Posterior cingulate gyrus (tissue), 11 donors: ENCODE data around the gene BUB3.

Source experiments
- DNase-seq, 10 donors: peaks; one replicate each; pipeline versions ENCODE4 v3.0.0 to v3.0.0-alpha.2; 2020 to 2021; ENCODE audit warnings: mixed read lengths in 3 of 10
- intact Hi-C: fragments of 100-400 bp; cut with DNase I; formaldehyde crosslinking; loops from one replicate; pipeline ENCODE4 v1.15.1; 2023

BUB3 gene

DNA sequence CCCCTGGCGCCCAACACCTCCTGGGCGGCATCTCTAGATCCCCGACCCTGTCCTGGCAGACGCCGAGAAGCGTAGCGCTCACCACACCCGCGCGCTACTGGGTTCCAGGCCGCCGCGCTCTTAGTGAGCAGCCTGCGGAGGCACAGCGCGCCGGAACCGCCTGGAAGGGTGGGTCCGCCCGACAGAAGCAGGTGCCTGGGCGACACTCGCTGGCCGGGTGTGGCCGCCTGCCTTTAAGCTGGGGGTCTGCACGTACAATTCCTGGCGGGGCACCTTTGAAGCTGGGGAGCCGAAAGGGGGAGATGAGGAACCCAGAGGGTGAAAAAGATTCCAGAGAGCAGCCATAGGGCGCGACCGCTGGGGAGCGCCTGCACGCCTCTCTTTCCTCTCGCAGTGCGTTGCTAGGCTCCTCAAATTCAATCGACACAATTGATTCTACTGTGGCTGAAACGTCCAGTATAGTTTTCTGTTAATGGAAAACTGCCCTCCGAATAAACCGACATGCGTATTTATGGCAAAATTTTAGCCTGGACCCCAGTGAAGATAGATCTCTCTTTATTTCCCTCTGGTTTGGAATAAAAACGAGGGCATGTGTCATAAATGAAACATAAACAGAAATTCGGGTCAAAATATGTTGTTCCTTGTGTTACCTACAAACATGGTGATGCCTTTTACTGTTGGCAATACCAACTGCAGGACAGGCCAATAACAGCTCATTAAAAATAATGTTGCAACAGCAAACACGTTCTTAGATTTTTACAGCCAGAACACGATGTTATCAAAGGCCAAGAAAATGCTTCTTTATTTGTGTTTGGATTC lies 13.8 kb upstream of the BUB3 start:
- intact Hi-C loops, result no loop called here
- peak in 1 of 10 donors; percentile 71 for DNase-seq

DNA sequence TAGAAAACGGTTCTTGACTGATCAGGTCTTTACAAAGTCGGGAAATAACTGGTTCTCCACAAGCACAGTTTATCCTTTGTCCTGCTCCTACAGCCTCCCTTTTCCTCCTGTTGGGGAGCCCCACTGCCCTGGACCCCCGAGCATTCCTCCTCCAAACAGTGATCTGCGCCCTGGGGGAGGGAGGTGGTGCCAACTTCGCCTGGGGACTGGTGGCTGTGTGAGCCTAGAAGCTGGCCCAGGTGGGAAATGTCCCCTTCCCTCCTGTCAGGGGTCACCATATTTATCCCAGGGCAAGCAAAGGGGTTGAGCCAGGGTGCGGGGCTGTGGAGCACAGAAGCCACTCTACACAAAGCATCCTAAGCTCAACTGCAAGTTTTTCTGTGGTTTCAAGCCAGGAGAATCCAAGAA lies 13.2 kb upstream of the BUB3 start:
- intact Hi-C loops, result no loop called here
- DNase-seq, result no peak

DNA sequence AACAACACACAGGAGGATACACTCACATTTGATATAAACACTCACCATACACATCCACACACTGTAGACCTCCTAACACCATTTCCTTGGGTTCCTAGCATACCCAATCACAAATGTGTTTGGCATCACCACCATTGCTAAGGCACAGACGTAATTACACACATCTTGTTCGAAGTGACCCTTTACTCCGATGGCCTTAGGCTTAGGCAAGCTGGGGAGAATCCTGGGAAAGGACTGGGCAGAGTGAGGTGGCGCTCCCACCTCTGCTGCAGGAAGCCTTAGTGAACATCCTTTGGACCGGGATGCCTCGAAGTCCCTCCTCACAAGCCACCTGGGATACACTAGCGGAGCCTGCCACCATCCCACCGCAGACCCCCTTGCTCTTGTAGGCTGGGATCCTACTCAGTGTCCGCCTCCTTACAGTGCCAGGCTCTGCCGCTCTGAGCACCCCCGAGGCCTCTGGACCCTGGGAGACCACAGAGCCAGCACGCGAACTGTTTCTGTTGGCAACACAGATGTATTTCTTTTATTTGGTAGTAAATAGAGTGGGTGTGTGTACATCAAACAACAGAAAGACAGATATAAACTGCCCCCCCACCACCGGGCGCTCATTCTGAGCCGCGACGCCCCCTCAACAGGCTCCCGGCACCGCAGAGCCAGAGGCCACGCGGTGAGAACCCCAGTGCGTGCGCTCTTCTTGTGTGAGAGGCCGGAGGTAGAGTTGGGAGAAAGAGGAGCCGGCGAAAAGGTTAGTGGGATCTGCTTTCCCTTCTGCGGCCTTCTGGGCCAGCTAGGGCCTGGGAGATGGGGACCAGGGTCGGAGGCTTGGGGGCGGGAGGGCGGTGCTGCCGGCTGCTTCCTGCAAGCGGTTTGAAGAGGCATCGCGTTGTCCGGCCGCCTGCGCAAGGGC lies 12.2 kb upstream of the BUB3 start:
- intact Hi-C loops, result no loop called here
- no peak for DNase-seq

DNA sequence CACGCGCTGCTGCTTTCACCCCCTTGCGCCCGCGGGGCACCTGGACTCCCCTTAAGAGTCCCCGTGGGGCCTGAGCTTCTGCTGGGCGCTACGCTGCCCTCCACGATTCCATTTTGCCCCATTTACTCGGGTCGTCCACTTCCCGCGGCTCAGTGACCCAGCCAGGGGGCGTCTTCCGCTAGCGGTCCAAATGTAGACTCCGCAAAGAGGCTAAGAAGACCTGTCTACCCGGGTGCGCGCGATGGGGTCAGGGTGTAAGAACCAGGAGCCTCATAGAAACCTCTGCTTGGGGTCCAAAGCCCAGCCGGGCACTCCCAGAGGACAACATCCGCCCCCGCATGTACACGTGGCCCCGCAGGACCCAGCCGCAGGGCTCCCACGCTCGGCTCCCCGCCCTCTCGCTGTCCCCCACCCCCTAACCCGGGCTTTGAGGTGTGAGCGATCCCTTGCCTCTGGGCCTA lies 11.5 kb upstream of the BUB3 start:
- peak in 1 of 10 donors; percentile 69 for DNase-seq
- intact Hi-C loops, result no loop called here

DNA sequence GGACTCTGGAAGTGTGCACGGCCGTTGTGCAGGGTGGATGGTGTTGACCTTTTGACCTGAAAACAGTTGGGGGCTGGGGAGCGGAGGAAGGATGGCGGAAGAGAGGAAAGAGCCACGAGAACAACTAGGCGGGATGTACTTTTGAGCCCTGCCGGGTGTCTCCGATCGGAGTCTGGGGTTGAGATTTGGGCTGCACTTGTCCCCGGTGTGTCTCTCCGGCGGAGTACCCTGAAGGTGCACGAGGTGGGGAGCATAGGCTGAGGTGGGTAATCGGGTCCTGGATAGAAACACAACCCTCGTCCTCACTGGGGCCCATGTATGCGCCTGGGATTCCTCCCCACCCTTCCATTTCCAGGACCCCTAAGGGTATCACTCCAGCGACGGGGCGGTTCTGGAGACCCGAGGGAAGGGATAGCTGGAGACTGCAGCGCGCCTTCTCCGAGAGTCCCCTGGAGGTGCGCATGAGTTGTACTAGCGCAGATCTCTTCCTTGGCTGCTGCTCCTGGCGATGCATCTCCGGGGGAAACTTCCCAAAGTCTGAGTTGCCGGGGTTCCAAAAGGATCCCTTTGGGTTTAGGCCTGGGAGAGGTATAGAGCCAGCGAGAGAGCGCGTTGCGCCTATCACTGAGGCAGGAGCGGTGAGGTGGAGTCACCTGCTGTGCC lies 10.9 kb upstream of the BUB3 start:
- DNase-seq, result no peak
- intact Hi-C loops, result no loop called here

DNA sequence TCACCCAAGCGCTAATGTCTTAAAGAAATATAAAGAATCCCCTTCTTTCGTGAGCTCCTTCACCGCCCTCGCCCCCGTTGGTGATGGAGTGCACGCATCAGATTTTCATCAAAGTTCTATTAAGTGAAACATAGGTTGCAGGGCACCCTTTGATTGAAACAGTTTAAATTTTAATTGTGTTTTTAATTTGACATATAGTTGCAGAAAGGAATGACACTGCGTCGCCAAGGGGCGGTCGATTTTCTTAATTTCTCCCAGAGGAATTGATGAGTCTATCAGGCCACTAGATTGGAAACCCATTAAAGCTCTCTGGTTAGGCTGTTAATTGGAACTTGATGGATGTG lies 10.4 kb upstream of the BUB3 start:
- no peak for DNase-seq
- intact Hi-C loops, result no loop called here

DNA sequence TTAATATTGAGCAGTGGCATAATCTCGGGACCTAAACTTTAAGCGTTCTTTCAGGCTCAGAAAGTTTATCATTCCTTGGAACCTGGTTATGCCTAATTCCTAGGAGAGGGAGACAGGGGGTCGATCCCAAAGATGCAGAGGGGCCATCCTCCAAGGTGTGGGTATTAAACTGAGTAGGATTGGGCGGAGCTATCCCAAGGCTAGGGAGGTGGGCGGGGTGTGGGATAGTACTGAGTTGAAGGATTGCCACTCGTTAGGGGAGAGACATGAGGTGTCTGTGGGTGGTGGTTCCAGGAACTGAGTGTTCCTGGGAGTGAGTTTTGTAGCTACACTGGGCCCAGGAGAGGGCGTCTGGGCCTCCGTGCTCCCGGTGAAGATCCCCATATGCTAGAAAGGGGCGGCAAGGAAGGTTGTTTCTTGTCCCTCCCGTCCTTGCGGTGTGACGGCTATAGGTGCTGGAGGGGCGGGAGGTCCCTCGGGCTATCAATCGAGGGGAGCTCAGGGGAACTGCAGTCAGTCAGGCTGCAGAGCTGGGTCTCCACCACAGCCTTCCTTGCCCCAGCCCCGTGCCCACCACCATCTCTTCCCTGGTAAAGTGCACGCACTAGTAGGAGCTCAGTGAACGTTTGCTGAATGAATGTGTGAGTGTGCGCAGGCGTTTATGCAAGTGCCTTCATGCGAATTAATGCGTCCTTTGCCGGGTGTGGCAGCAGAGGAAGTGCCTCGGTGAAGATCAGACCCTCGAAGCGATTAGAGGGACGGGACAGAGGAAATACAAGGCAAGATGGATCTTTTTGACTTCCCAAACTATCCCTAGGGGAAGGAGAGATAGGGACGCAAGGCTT lies 9.3 kb upstream of the BUB3 start:
- intact Hi-C loops, result no loop called here

DNA sequence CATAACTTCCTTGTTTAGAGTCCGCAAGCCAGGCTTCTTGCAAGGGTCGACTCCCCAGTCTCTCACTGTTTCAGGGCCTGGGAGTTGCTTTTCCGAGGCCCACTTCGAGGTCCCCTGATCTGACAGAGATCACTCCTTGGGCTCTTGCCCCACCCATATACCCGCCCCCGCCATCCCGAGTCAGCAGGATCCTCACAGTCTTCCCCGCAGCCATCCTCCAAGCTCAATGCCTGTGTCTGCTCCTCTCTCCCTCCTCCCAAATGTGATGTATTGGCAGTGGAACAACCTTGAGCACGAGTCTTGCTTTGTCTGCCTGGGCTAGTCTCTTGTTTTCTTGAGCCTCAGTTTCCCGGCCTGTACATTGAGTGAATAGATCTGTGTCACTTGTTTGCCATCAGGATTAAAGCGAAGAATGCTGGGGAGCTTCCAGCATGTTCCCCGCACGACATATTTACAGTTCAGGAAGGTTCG lies 8.6 kb upstream of the BUB3 start:
- no peak for DNase-seq
- intact Hi-C loops, result no loop called here

More for the DNA sequence above, 9.3 kb upstream of the BUB3 start:
- no peak for DNase-seq

DNA sequence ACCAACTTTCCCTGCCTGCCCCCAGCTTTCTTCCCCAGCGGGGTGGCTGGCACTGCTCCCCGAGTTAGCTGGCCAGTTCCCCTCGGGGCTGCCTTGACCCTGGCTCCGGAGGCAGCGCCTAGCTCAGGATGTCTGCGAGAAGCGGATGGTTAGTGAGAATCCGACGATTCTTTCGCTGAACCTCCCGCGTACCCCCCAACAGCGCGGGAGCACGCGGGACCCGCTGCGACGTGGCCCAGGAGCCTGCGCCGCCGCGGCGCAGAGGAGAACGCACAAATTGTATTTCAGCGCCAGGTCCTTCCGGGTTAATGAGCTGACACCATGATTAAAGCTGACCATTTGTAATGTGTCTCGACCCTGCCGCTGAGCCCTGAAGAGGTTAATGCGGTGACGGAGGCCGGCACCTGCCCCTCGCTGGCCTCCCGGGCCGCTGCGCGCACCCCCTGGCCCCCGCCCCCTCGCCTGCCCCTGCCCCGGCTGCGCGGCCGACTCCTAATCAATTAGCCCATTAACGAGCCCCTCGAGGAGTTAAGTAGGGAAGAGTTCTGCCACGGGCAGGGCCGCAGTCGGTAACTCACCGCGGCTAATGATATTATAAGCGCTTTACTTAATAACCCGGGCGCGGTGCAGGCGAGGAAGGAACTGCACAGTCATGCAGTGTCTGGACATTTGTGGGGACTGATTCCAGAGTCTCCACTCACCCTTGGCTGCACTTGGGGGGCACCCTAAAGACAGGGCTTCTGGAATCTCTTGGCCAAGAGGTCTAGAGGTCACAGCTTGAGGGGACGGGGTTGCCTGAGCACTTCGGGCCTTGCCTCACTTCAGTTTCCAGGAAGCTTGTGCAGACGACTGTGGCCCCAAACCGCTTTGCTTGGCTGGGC lies 7.9 kb upstream of the BUB3 start:
- intact Hi-C loops, result no loop called here
- DNase-seq, result no peak

DNA sequence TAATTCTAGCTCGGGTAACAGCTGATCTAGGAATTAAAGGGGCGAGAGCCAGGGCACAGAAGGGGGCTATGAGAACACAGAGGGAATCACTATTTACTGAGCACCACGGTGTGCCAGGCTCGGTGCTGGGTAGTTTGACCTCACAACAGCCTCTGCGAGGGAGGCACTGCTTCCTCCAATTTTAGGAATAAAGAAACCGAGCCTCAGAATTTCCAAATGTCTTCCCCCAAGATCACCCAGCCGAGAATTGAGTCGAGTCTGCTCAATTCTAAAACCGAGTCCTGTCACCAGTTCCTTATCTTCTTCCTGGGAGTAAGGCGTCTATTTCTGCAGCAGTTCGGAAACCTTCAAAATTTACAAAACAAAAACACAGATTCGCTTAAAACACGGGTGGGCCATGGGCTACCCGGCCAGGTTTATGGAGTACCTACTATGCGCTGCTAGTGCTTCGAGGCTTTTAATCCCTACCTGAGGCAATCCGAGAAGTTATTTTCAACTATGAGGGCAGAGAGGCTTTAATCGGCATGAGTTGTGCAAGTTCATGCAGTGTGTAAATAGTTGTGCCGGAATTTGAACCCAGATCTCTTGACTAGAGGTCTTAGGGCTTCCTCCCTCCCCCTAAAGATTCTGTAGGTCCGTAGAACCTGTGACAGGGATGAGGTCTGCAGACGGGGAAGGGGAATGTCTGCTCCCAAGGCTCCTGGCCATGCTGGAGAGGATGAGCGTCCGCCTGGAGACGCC lies 7.1 kb upstream of the BUB3 start:
- intact Hi-C loops, result no loop called here
- DNase-seq, result no peak

DNA sequence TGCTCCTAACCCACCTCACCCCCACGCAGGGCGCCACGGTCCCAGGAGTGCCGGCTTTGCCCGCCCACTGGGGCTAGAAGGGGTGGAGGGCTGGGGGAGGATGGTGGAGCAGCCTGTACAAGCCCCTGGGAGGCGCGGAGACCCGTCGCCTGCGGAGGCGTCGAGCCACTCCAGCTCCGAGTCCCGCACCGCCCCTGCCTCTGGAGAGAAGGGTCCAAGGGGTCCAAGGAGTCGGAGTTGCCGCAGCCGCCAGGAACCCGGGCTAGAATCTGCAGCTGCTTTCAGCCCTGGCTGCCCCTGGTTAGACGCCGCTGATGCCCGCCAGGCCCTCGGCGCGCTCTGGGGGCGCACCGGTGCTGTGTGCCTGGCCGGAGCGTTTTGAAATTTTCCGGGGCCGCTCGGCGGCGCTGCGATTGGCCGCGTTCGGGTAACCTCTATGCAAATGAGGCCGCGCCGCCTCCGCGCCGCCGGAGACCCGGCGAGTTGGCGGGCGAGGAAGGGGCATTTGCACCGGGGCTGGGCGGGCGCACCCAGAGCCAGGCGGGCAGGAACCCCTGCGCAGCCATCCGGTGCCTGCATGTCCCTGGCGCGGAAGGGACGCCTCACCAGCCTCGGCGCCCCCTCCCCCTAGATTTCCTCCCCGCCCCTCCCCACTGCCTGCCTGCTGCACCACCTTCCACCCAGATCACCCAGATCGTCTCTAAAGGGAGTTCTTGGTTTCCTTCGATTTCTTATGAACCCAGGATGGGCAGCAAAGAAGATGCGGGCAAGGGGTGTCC lies 6.4 kb upstream of the BUB3 start, which contains the start of gene HMX2:
Gene HMX2 (plus strand): TSS at position 502 of the 779 bp plus-strand sequence. CDS start 243 bp downstream, at position 745.
- DNase-seq, result peak in 1 of 10 donors; percentile 76

DNA sequence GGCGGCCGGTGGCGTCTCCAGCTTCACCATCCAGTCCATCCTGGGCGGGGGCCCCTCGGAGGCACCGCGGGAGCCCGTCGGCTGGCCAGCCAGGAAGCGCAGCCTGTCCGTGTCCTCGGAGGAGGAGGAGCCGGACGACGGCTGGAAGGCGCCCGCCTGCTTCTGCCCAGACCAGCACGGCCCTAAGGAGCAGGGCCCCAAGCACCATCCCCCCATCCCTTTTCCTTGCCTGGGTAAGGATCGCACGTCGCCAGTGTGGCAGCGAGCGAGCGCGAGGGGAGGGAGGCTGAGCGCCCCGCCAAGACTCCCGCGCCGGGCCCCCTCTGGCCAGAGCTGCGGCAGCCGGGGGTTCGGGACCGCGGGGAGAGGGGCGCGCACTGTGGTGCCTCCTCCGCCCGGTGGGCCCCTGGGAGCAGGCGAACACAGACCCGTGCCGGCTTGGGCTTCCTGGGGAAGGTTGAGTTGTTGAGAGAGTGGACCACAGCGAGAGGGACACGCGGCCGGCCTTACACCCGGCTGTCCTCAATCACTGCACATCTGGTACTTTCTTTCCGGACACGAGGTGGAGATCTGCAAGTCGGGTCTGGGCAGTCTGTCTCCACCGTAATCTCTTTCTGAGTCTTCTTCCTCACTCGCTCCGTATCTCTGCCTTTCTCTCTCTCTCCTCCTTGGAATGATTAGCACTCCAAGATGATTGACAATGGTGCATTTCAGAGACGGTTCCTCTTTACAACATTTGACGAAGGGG lies 5.6 kb upstream of the BUB3 start:
- DNase-seq, result no peak
- intact Hi-C loops, result no loop called here

More for the DNA sequence above, 6.4 kb upstream of the BUB3 start, which contains the start of gene HMX2:
- intact Hi-C loops, result no loop called here

DNA sequence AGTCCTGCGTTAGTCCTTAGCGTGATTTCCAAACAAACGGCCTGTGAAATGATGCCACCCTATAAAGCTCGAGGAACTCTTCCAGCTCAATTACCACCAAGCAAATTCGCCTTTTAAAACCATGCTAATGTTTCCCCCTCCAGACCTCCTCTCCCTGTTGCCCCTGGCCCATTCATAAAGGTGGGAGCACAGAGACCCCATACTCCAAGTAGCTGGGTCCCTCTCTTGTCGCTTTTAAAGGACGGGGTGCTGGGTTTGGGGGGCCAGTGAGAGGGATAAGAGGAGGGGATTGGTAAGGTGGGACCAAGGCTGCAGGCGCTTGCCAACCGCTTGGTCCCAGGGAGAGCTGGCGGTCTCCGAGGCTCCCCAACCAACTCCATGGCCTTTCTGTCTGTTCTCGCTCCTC lies 5.0 kb upstream of the BUB3 start:
- DNase-seq, result no peak
- intact Hi-C loops, result no loop called here

DNA sequence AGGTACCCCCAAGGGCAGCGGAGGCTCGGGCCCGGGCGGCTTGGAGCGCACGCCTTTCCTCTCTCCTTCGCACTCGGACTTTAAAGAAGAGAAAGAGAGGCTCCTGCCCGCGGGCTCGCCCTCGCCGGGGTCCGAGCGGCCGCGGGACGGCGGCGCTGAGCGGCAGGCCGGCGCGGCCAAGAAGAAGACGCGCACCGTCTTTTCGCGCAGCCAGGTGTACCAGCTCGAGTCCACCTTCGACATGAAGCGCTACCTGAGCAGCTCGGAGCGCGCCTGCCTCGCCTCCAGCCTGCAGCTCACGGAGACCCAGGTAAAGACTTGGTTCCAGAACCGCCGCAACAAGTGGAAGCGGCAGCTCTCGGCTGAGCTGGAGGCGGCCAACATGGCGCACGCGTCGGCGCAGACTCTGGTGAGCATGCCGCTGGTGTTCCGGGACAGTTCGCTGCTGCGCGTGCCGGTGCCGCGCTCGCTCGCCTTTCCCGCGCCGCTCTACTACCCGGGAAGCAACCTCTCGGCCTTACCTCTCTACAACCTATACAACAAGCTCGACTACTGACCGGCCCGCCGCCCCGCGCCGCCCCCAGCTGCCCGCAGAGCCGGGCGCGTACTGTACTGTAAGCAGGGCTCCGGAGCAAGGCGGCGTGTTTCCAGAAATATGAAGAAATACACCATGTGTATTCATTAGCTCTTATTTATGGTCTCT lies 4.5 kb upstream of the BUB3 start:
- DNase-seq, result peak in 1 of 10 donors; percentile 80
- intact Hi-C loops, result no loop called here

DNA sequence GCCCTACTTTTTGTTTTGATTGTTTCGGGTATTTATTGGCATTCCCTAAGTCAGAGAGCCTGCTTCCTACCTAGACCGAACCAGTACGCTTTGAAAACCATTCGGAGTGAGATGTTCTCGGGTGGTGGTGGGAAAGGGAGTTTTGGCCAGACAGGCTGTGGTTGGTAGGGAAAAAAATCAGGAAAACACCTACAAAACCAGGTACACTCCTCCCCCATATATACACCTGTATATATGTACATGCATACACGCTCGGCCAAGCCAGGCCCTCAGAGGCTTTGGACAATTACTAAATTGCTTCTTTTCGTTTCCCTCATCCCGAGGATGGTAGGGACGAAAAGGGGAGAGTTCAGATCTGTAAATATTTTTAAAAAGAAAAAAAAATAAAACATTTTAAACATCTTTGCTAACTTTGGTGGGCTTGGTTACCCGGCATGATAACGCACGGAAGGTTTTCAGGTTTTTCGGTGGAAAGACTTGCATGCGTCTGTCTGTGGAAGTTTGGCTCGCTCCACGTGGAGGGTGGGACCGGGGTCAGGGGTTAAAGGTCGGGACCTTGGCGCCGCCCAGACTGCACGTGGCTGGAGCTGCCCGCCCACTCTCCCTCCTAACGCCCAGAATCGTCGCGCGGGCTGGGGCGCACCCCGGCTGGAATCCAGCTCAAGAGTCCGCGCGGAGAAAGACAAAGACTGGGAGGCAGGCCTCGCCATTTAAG lies 3.8 kb upstream of the BUB3 start:
- DNase-seq, result peak in 1 of 10 donors; percentile 84
- intact Hi-C loops, result no loop called here
